ENCODE measurements around the gene NADK2.
"Not testable (repeated sequence)": the region's sequence is repeated elsewhere in the genome, so short reads cannot be mapped to it uniquely, and the experiment has no call there.

NADK2 gene

GRCh38 chr5:36241631-36242533 is at the start of gene NADK2:
Gene NADK2 (minus strand): TSS chr5:36241925. CDS start chr5:36241798, 127 bp downstream.
- TF ChIP-seq CTCF (IDR thresholded peaks at IDR 0.05; ENCODE audit: low read depth, low read length), result peak; percentile 71
- no peaks in the 10 kb centered on the region for H3K36me3 ChIP-seq
- H3K4me3 ChIP-seq (ENCODE audit: low read depth, low read length), result peak within 1 kb of the TSS; percentile 86
- H3K9me3 ChIP-seq (ENCODE audit: severe bottlenecking), result peaks cover 5% of the 10 kb centered on the region
- DNase-seq, result peak; percentile 92
- no peaks in the 10 kb centered on the region for H3K27me3 ChIP-seq (ENCODE audit: insufficient read depth, low read depth, severe bottlenecking)
- H3K27ac ChIP-seq, result peak within 1 kb of the TSS; percentile 79

GRCh38 chr5:36285837-36286615 is 44.3 kb upstream of the NADK2 start:
- Histone ChIP-seq H3K27me3 (ENCODE audit: insufficient read depth, low read depth, severe bottlenecking) (no peaks in the 10 kb centered on the region), H3K27ac (no peak overlapping the region), H3K4me3 (ENCODE audit: low read depth, low read length) (no peak overlapping the region), H3K36me3 (no peaks in the 10 kb centered on the region), H3K9me3 (ENCODE audit: severe bottlenecking) (no peaks in the 10 kb centered on the region)
- no peak for DNase-seq
- TF ChIP-seq CTCF (IDR thresholded peaks at IDR 0.05; ENCODE audit: low read depth, low read length), result no peak

- H3K4me3 ChIP-seq (ENCODE audit: low read depth, low read length); H3K36me3 ChIP-seq; H3K27ac ChIP-seq; DNase-seq; H3K9me3 ChIP-seq (ENCODE audit: severe bottlenecking); H3K27me3 ChIP-seq (ENCODE audit: insufficient read depth, low read depth, severe bottlenecking): not testable (repeated sequence)
These were observed 42.0 kb upstream of the NADK2 start for GRCh38 chr5:36283775-36284174.

GRCh38 chr5:36281626-36282025 is 39.9 kb upstream of the NADK2 start:
- no peaks in the 10 kb centered on the region for H3K9me3 ChIP-seq (ENCODE audit: severe bottlenecking)
- no peak for DNase-seq
- no peak for TF ChIP-seq CTCF (IDR thresholded peaks at IDR 0.05; ENCODE audit: low read depth, low read length)
- H3K27me3 ChIP-seq (ENCODE audit: insufficient read depth, low read depth, severe bottlenecking), result no peaks in the 10 kb centered on the region
- no peak overlapping the region for H3K27ac ChIP-seq
- no peak overlapping the region for H3K4me3 ChIP-seq (ENCODE audit: low read depth, low read length)
- no peaks in the 10 kb centered on the region for H3K36me3 ChIP-seq

GRCh38 chr5:36279054-36279698 is 37.5 kb upstream of the NADK2 start:
- H3K9me3 ChIP-seq (ENCODE audit: severe bottlenecking), result no peaks in the 10 kb centered on the region
- no peak for TF ChIP-seq CTCF (IDR thresholded peaks at IDR 0.05; ENCODE audit: low read depth, low read length)
- no peaks in the 10 kb centered on the region for H3K27me3 ChIP-seq (ENCODE audit: insufficient read depth, low read depth, severe bottlenecking)
- H3K4me3 ChIP-seq (ENCODE audit: low read depth, low read length), result no peak overlapping the region
- H3K36me3 ChIP-seq, result no peaks in the 10 kb centered on the region
- H3K27ac ChIP-seq, result no peak overlapping the region
- DNase-seq, result no peak
